Stomach (tissue), 9 donors: Measurements from ENCODE around the gene DPP6. TPM values are rescaled to one million over a fixed set of nuclear protein-coding genes. Genes with fewer than 3 reads are reported as not detected.
A peak's percentile ranks its signal among the peaks of the same experiment; 100 is the strongest.

Source experiments
- DNase-seq, 2 donors: peaks; one replicate each; pipeline versions ENCODE4 v3.0.0 to v3.0.0-alpha.2; 2013 to 2019
- H3K27ac ChIP-seq, 5 donors: fragments of 200-600 bp in 4 of 5; sonication (generic) in 4 of 5; one replicate each; pipeline ENCODE4 v1.5.1; 2013 to 2019; ENCODE audit warnings: mild to moderate bottlenecking in 1 of 5, moderate library complexity in 1 of 5
- H3K27me3 ChIP-seq, 3 donors: fragments of 200-600 bp; sonication (generic); one replicate each; pipeline ENCODE4 v1.5.1; 2017 to 2019; ENCODE audit warnings: mixed run types in 1 of 3
- H3K36me3 ChIP-seq, 4 donors: fragments of 200-600 bp; sonication (generic); 1 replicate in 3 of 4; 2 replicates in 1 of 4; pipeline ENCODE4 v1.5.1; 2016 to 2019
- H3K4me1 ChIP-seq, 4 donors: fragments of 200-600 bp; sonication (generic); one replicate each; pipeline ENCODE4 v1.5.1; 2016 to 2019
- H3K4me3 ChIP-seq, 4 donors: fragments of 200-600 bp; sonication (generic) in 3 of 4; one replicate each; pipeline ENCODE4 v1.5.1; 2016 to 2019; ENCODE audit warnings: mild to moderate bottlenecking in 1 of 4
- H3K9me3 ChIP-seq, 4 donors: fragments of 200-600 bp; sonication (generic); one replicate each; pipeline ENCODE4 v1.5.1; 2016 to 2019
- CTCF ChIP-seq, 7 experiments: fragments of 450-650 bp in 4 of 7; fragments of 200-600 bp in 3 of 7; sonication (generic) in 3 of 7; IDR thresholded peaks; one replicate each; pipeline ENCODE4 v1.5.1; 2016 to 2019; ENCODE audit warnings: antibody characterized with exemption in 7 of 7, control low read depth in 2 of 7, mild to moderate bottlenecking in 1 of 7
- EP300 ChIP-seq: sonication (generic); formaldehyde crosslinking; IDR thresholded peaks from one replicate; pipeline ENCODE4 v1.6.1; 2017; ENCODE audit warnings: antibody characterized with exemption
- POLR2A ChIP-seq, 4 donors: fragments of 450-650 bp; IDR thresholded peaks; one replicate each; pipeline ENCODE4 v1.6.1; 2016; ENCODE audit warnings: antibody characterized with exemption in 4 of 4, control low read depth in 2 of 4, mild to moderate bottlenecking in 1 of 4, moderate library complexity in 1 of 4
- POLR2AphosphoS5 ChIP-seq, 3 donors: sonication (generic); formaldehyde crosslinking; IDR thresholded peaks; one replicate each; pipeline ENCODE4 v1.6.1; 2016; ENCODE audit warnings: antibody characterized with exemption in 3 of 3
- WGBS, 5 donors: extraction: QIAGEN DNeasy Blood & Tissue Kit in 3 of 5; methylation state at CpG; one replicate each; pipeline versions ENCODE4 v1.1.5 to v1.1.7; 2013 to 2018; 5-methylcytosine and 5-hydroxymethylcytosine counted together
- intact Hi-C: fragments of 100-400 bp; cut with DNase I; formaldehyde crosslinking; loops from one replicate; pipeline ENCODE4 v1.15.1; 2023; ENCODE audit warnings: low total_unique reads
- polyA plus RNA-seq, 3 donors: library from polyadenylated mRNA; stranded (reverse); fragments of 200-250 nt; gene quantifications; one replicate each; pipeline ENCODE4 v1.2.3, GENCODE V29; 2013
- total RNA-seq, 5 donors: library from RNA; depleted of rRNA; stranded (reverse); fragments of >200 nt; gene quantifications; one replicate each; pipeline versions ENCODE4 v1.1.0 to v1.2.3, GENCODE V29; 2014 to 2016
- donor health status: healthy with polysubstance abuse.
- donor health status: Bipolar disorder and iron deficiency.
- donor health status: healthy.

Gene DPP6
- total and polyA plus RNA-seq, 8 donors = 0.15 to 29.8 (median 4.9) TPM

DNA sequence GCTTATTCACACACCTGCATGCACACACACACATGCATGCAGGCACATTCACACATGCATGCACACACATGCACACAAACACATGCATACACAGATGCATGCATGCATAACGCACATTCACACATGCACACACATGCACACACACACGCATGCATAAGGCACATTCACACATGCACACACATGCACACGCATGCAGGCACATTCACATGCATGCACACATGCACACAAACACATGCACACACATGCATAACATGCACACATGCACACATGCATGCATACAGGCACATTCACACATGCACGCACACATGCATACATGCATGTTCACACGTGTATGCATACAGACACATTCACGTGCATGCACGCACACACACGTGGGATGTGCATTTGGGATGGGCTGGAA, 784.9 kb downstream of the DPP6 start:
- TF ChIP-seq CTCF (IDR thresholded peaks at IDR 0.05) = no peak
- TF ChIP-seq EP300 = no peak
- TF ChIP-seq POLR2A (IDR thresholded peaks at IDR 0.05) = no peak
- TF ChIP-seq POLR2AphosphoS5 (IDR thresholded peaks at IDR 0.05) = no peak
- 89 to 97% (median 94%) methylated on average over 8 of the region's 8 CpGs for WGBS, 5 donors
- intact Hi-C loops = no loop called here
- Histone ChIP-seq H3K36me3 (no peaks in the 10 kb centered on the region), H3K27ac (no peak overlapping the region), H3K4me3 (no peak overlapping the region), H3K27me3 (peaks cover 0 to 8% (median 0%) of the 10 kb centered on the region in 3 donors), H3K9me3 (no peaks in the 10 kb centered on the region), H3K4me1 (peaks cover 0 to 7% (median 6%) of the 10 kb centered on the region in 4 donors)
- no peak for DNase-seq

- DNase-seq = no peak
- peaks cover 0 to 8% (median 0%) of the 10 kb centered on the region in 3 donors for H3K27me3 ChIP-seq
- no peak overlapping the region for H3K4me3 ChIP-seq
- WGBS, 5 donors = 84 to 89% (median 84%) methylated on average over 5 of the region's 5 CpGs
- no peak overlapping the region for H3K27ac ChIP-seq
- intact Hi-C loops = no loop called here
- H3K9me3 ChIP-seq = no peaks in the 10 kb centered on the region
- TF ChIP-seq EP300 (no peak), POLR2AphosphoS5 (IDR thresholded peaks at IDR 0.05) (no peak), POLR2A (IDR thresholded peaks at IDR 0.05) (no peak), CTCF (IDR thresholded peaks at IDR 0.05) (no peak)
- H3K36me3 ChIP-seq = no peaks in the 10 kb centered on the region
- H3K4me1 ChIP-seq = peaks cover 0 to 12% (median 10%) of the 10 kb centered on the region in 4 donors
These were observed 785.4 kb downstream of the DPP6 start for GRCh38 chr7:154837622-154838021.

DNA sequence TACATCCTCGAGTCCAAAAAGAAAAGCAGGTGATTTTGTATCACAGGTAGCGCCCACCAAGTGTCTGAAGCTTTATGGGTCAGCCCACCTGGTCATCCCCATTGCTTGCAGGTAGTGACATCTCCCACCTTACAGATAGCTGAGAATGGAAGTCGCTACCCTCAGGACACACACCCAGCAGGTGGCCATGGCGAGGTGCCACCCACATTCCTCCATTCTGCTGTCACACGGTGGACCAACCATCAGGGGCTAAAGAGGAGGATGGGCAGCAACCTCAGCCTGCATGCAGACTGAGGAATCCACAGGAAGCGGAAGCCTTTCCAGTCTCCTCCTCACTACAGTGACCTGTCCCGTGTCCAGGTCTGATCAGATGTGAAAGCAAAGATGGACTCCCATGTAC, 787.9 kb downstream of the DPP6 start:
- TF ChIP-seq CTCF (IDR thresholded peaks at IDR 0.05) (no peak), POLR2AphosphoS5 (IDR thresholded peaks at IDR 0.05) (no peak), POLR2A (IDR thresholded peaks at IDR 0.05) (no peak), EP300 (no peak)
- 88 to 92% (median 91%) methylated on average over 7 of the region's 7 CpGs for WGBS, 5 donors
- H3K36me3 ChIP-seq = no peaks in the 10 kb centered on the region
- H3K27me3 ChIP-seq = peaks cover 0 to 8% (median 0%) of the 10 kb centered on the region in 3 donors
- H3K9me3 ChIP-seq = no peaks in the 10 kb centered on the region
- no peak overlapping the region for H3K4me3 ChIP-seq
- intact Hi-C loops = no loop called here
- no peak for DNase-seq
- H3K27ac ChIP-seq = no peak overlapping the region
- peaks cover 0 to 18% (median 13%) of the 10 kb centered on the region in 4 donors for H3K4me1 ChIP-seq

- 31 to 37% (median 32%) methylated on average over 18 of the region's 18 CpGs for WGBS, 5 donors
- Histone ChIP-seq H3K27ac (no peak overlapping the region), H3K36me3 (no peaks in the 10 kb centered on the region), H3K9me3 (no peaks in the 10 kb centered on the region), H3K4me3 (no peak overlapping the region), H3K27me3 (peaks cover 0 to 8% (median 0%) of the 10 kb centered on the region in 3 donors), H3K4me1 (peaks cover 0 to 18% (median 13%) of the 10 kb centered on the region in 4 donors)
- peak; percentile 35 to 51 for DNase-seq
- TF ChIP-seq POLR2AphosphoS5 (IDR thresholded peaks at IDR 0.05) (no peak), CTCF (IDR thresholded peaks at IDR 0.05) (no peak), EP300 (no peak), POLR2A (IDR thresholded peaks at IDR 0.05) (no peak)
- intact Hi-C loops = no loop called here
These were observed 789.6 kb downstream of the DPP6 start for GRCh38 chr7:154841731-154842331.
